CD8-positive, alpha-beta memory T cell (primary cell): Measurements from ENCODE around the gene CA12. TPM values are rescaled to one million over a fixed set of nuclear protein-coding genes. Genes with fewer than 3 reads are reported as not detected.

Experiments
- CTCF ChIA-PET: fragments of 350-600 bp; sonication (Branson Sonifier 250); formaldehyde crosslinking; loops from one replicate; lab custom pipeline; 2021; ENCODE audit warnings: antibody characterized with exemption; lab: Charles Lee
- POLR2A ChIA-PET: fragments of 350-600 bp; sonication (Branson Sonifier 250); formaldehyde crosslinking; loops from one replicate; lab custom pipeline; 2021; ENCODE audit warnings: antibody characterized with exemption; lab: Charles Lee
- DNase-seq, 5 donors: peaks; one replicate each; pipeline versions ENCODE4 v3.0.0 to v3.0.0-alpha.2; 2020 to 2022; ENCODE audit warnings: mixed read lengths in 1 of 5
- H3K27ac ChIP-seq: one replicate; pipeline ENCODE4 v1.7.0; 2013; ENCODE audit warnings: low read depth, mild to moderate bottlenecking, low read length, moderate library complexity
- H3K27me3 ChIP-seq: 2 replicates; pipeline ENCODE4 v1.7.0; 2013; ENCODE audit warnings: low read length, mild to moderate bottlenecking; ENCODE audit not compliant: insufficient read depth, poor library complexity, severe bottlenecking
- H3K36me3 ChIP-seq: 2 replicates; pipeline ENCODE4 v1.7.0; 2013; ENCODE audit warnings: mild to moderate bottlenecking, low read length, moderate library complexity; ENCODE audit not compliant: insufficient read depth
- H3K4me1 ChIP-seq: 2 replicates; pipeline ENCODE4 v1.7.0; 2013; ENCODE audit warnings: mild to moderate bottlenecking, low read length, moderate library complexity; ENCODE audit not compliant: insufficient read depth
- H3K4me3 ChIP-seq: 2 replicates; pipeline ENCODE4 v1.7.0; 2013; ENCODE audit warnings: mild to moderate bottlenecking, low read length
- H3K9me3 ChIP-seq: 2 replicates; pipeline ENCODE4 v1.7.0; 2013; ENCODE audit warnings: mild to moderate bottlenecking, low read length
- H3K27ac Mint-ChIP-seq, 8 donors: one replicate each; pipeline ENCODE4 v1.8.0; 2020 to 2021; ENCODE audit warnings: mixed read lengths in 8 of 8, mild to moderate bottlenecking in 6 of 8, inconsistent platforms in 3 of 8, moderate library complexity in 3 of 8
- H3K27me3 Mint-ChIP-seq, 2 donors: one replicate each; pipeline ENCODE4 v1.8.0; 2020 to 2021; ENCODE audit warnings: mixed read lengths in 2 of 2, mild to moderate bottlenecking in 1 of 2, moderate library complexity in 1 of 2
- H3K36me3 Mint-ChIP-seq, 3 donors: one replicate each; pipeline ENCODE4 v1.8.0; 2020 to 2021; ENCODE audit warnings: mixed read lengths in 3 of 3, inconsistent platforms in 1 of 3, mild to moderate bottlenecking in 1 of 3
- H3K4me1 Mint-ChIP-seq, 3 donors: one replicate each; pipeline ENCODE4 v1.8.0; 2020 to 2021; ENCODE audit warnings: mixed read lengths in 3 of 3, inconsistent platforms in 1 of 3, mild to moderate bottlenecking in 1 of 3
- H3K4me3 Mint-ChIP-seq, 7 donors: one replicate each; pipeline ENCODE4 v1.8.0; 2020 to 2021; ENCODE audit warnings: mixed read lengths in 7 of 7, mild to moderate bottlenecking in 6 of 7, moderate library complexity in 4 of 7, inconsistent platforms in 2 of 7
- H3K9me3 Mint-ChIP-seq, 5 donors: one replicate each; pipeline ENCODE4 v1.8.0; 2020 to 2022; ENCODE audit warnings: mixed read lengths in 5 of 5, mild to moderate bottlenecking in 3 of 5, moderate library complexity in 2 of 5, inconsistent platforms in 1 of 5
- polyA plus RNA-seq: library from polyadenylated mRNA; unstranded; fragments of 300-500 nt; fragmentation: Illumina TruSeq; gene quantifications from one replicate; pipeline ENCODE4 v1.2.3, GENCODE V29; 2021
- total RNA-seq, 2 experiments: library from RNA; stranded (reverse); gene quantifications; one replicate each; pipeline ENCODE4 v1.2.3, GENCODE V29; 2021

The CA12 gene
- total and polyA plus RNA-seq, 3 experiments from 2014 or later, result 0.08 TPM; not detected in 2

GRCh38 chr15:63310646-63311045 is 71.0 kb downstream of the CA12 start:
- ChIA-PET CTCF (no interaction called here), POLR2A (no interaction called here)
- H3K4me3 Mint-ChIP-seq, result no peak overlapping the region
- Histone ChIP-seq H3K27ac (no peak overlapping the region), H3K36me3 (peaks cover 5% of the 10 kb centered on the region), H3K4me1 (no peaks in the 10 kb centered on the region), H3K9me3 (no peaks in the 10 kb centered on the region), H3K4me3 (no peak overlapping the region), H3K27me3 (no peaks in the 10 kb centered on the region)
- no peaks in the 10 kb centered on the region for H3K4me1 Mint-ChIP-seq
- H3K36me3 Mint-ChIP-seq, result peaks cover 7 to 15% (median 12%) of the 10 kb centered on the region in 3 donors
- DNase-seq, result no peak
- no peak overlapping the region for H3K27ac Mint-ChIP-seq
- no peaks in the 10 kb centered on the region for H3K27me3 Mint-ChIP-seq
- no peaks in the 10 kb centered on the region for H3K9me3 Mint-ChIP-seq

DNA sequence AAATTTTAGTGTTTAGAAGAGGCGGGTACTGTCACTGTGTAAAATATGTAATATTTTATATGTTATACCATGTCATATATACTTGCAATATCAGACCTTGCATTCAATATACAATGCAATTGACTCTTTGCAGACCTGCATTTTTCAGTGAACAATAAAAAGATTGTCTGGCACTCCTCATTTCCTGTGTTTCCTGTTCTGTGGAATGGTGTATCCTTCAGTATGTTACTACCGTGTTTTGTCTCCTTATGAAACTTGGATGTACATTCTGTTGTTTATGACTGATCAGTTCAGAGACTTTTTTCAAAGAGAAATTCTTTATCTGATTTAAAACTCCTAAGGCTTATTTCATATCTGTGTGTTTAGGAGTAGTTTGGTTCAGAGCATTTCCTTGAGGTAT is 72.7 kb downstream of the CA12 start:
- Mint-ChIP-seq H3K9me3 (no peaks in the 10 kb centered on the region), H3K4me1 (no peaks in the 10 kb centered on the region), H3K27ac (no peak overlapping the region), H3K4me3 (no peak overlapping the region), H3K27me3 (no peaks in the 10 kb centered on the region), H3K36me3 (peaks cover 12 to 30% (median 23%) of the 10 kb centered on the region in 3 donors)
- Histone ChIP-seq H3K4me1 (no peaks in the 10 kb centered on the region), H3K9me3 (no peaks in the 10 kb centered on the region), H3K36me3 (peaks cover 7% of the 10 kb centered on the region), H3K4me3 (no peak overlapping the region), H3K27ac (no peak overlapping the region), H3K27me3 (no peaks in the 10 kb centered on the region)
- ChIA-PET CTCF (no interaction called here), POLR2A (no interaction called here)
- DNase-seq, result no peak

GRCh38 chr15:63308491-63308890 is 73.2 kb downstream of the CA12 start:
- Mint-ChIP-seq H3K36me3 (peaks cover 12 to 32% (median 25%) of the 10 kb centered on the region in 3 donors), H3K27me3 (no peaks in the 10 kb centered on the region), H3K4me1 (no peaks in the 10 kb centered on the region), H3K9me3 (no peaks in the 10 kb centered on the region), H3K4me3 (no peak overlapping the region), H3K27ac (no peak overlapping the region)
- Histone ChIP-seq H3K27ac (no peak overlapping the region), H3K4me3 (no peak overlapping the region), H3K36me3 (peaks cover 7% of the 10 kb centered on the region), H3K9me3 (no peaks in the 10 kb centered on the region), H3K4me1 (no peaks in the 10 kb centered on the region), H3K27me3 (no peaks in the 10 kb centered on the region)
- ChIA-PET CTCF (interaction anchor here (1.5 kb wide), 1 partner anchor 31 kb away, joined by 3 read pairs; no protein-coding TSS in a partner anchor), POLR2A (no interaction called here)
- no peak for DNase-seq

DNA sequence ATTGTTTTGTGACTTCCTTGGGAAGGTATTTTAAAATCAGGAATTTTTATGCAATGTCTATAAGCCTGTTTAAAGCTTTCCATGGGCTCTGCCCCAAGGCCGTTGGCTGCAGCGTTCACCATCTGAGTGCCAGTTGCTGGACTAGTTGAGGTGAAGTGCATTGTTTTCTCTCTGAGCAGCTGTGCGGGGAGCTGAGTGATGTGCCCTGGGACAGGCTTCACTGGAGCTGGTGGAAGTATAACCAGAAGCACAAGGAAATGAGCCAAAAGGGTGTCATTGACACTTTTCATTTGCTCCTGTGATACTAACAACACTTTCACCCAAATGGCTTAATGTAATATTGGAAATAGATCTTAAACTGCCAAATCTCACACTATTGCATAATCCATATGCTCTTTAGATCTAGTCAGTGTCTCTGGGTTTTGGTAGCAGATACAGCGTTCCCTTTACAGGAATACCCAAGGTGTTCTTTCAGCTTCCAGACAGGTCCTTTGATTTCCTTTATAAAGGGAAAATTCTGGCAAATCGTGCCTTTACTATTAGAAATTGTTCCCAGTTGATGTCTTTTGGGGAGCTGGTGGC is 75.1 kb downstream of the CA12 start:
- ChIA-PET POLR2A (no interaction called here), CTCF (interaction anchor here (0.8 kb wide), 1 partner anchor 10 kb away, joined by 3 read pairs; no protein-coding TSS in a partner anchor)
- Histone ChIP-seq H3K4me1 (no peaks in the 10 kb centered on the region), H3K27ac (no peak overlapping the region), H3K9me3 (no peaks in the 10 kb centered on the region), H3K4me3 (no peak overlapping the region), H3K27me3 (no peaks in the 10 kb centered on the region), H3K36me3 (peaks cover 7% of the 10 kb centered on the region)
- Mint-ChIP-seq H3K4me1 (no peaks in the 10 kb centered on the region), H3K36me3 (peaks cover 24 to 49% (median 38%) of the 10 kb centered on the region in 3 donors), H3K4me3 (no peak overlapping the region), H3K9me3 (no peaks in the 10 kb centered on the region), H3K27me3 (no peaks in the 10 kb centered on the region), H3K27ac (no peak overlapping the region)
- DNase-seq, result no peak

DNA sequence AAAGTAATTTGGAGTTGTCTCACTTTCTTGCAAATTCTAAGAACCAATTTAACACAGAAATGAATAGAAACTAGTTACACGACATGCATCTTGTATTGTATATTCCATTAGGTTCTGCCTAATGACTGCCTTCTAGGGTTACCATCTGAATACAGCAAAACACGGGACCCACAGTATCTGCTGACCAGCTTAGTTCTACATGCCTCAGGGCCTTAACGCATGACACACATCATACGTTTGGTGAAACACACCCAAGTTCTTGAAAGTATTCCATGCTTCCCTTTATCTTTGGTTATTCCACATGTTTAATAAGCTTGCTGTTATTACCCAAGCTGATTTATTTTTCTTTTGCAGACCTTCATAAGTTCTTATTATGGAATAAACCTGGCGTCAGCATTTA is 76.4 kb downstream of the CA12 start:
- ChIA-PET POLR2A (no interaction called here), CTCF (no interaction called here)
- H3K36me3 Mint-ChIP-seq, result peaks cover 27 to 59% (median 36%) of the 10 kb centered on the region in 3 donors
- no peaks in the 10 kb centered on the region for H3K27me3 Mint-ChIP-seq
- no peak overlapping the region for H3K27ac Mint-ChIP-seq
- no peaks in the 10 kb centered on the region for H3K4me1 ChIP-seq
- DNase-seq, result no peak
- no peak overlapping the region for H3K27ac ChIP-seq
- H3K27me3 ChIP-seq, result no peaks in the 10 kb centered on the region
- no peaks in the 10 kb centered on the region for H3K4me1 Mint-ChIP-seq
- H3K36me3 ChIP-seq, result peaks cover 13% of the 10 kb centered on the region
- H3K9me3 ChIP-seq, result no peaks in the 10 kb centered on the region
- H3K4me3 ChIP-seq, result no peak overlapping the region
- no peak overlapping the region for H3K4me3 Mint-ChIP-seq
- H3K9me3 Mint-ChIP-seq, result no peaks in the 10 kb centered on the region

DNA sequence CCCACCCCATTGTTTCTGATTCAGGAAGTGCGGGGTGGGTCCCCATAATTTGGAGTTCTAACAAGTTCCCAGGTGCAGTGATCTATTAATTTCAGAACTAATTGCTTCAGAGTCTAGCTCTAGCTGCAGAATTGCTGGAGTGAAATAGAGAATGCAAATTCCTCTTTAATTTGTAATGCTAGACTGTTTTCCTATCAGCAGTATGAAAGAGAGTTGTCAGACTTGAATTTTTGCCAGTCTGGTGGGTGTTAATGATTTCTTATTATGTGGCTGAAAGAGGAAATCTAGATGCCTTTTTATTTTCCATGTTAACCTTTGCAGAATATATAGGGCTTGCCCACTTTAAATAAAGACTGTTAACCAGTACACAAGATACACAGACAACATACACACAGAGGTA is 80.6 kb downstream of the CA12 start:
- H3K9me3 Mint-ChIP-seq, result no peaks in the 10 kb centered on the region
- H3K4me1 Mint-ChIP-seq, result peaks cover 3 to 5% (median 4%) of the 10 kb centered on the region in 3 donors
- Histone ChIP-seq H3K36me3 (peaks cover 13% of the 10 kb centered on the region), H3K27ac (no peak overlapping the region), H3K4me1 (no peaks in the 10 kb centered on the region), H3K27me3 (no peaks in the 10 kb centered on the region), H3K9me3 (no peaks in the 10 kb centered on the region), H3K4me3 (no peak overlapping the region)
- POLR2A ChIA-PET, result no interaction called here
- no peak for DNase-seq
- no peaks in the 10 kb centered on the region for H3K27me3 Mint-ChIP-seq
- CTCF ChIA-PET, result no interaction called here
- H3K4me3 Mint-ChIP-seq, result no peak overlapping the region
- peaks cover 24 to 75% (median 34%) of the 10 kb centered on the region in 3 donors for H3K36me3 Mint-ChIP-seq
- H3K27ac Mint-ChIP-seq, result no peak overlapping the region

DNA sequence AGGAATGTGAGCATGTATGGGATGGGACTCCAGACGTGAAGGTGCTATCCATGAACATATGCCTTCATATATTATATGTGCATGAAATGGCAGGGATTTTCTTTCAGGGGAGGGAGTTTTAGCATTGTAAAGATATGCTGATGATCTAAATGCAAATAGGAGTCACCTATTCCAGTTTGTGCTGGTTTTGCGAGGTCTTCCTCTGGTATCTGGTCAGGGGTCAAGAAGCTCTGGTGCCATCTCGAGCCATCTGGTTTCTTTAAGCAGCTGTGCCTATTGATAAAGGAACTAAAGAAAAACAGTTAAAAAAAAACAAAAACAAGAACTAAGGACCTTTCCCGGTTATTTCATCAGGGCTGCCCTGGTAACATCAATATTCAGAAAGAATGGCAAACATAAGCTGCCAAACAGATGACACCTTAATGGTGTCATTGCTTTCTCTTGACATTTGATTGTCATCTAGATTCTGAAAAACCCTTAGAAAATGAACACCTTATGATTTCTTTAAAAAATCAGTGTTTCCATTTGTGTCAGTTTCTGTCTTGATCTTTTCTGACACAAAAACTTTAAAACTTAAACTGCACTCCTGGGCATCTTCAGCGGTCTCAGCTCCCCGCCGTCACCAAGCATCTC is 81.6 kb downstream of the CA12 start:
- Histone ChIP-seq H3K27ac (no peak overlapping the region), H3K27me3 (no peaks in the 10 kb centered on the region), H3K4me1 (no peaks in the 10 kb centered on the region), H3K9me3 (no peaks in the 10 kb centered on the region), H3K36me3 (peaks cover 7% of the 10 kb centered on the region), H3K4me3 (no peak overlapping the region)
- no peaks in the 10 kb centered on the region for H3K27me3 Mint-ChIP-seq
- peaks cover 23 to 75% (median 27%) of the 10 kb centered on the region in 3 donors for H3K36me3 Mint-ChIP-seq
- CTCF ChIA-PET, result no interaction called here
- no peaks in the 10 kb centered on the region for H3K9me3 Mint-ChIP-seq
- no peak for DNase-seq
- H3K4me3 Mint-ChIP-seq, result no peak overlapping the region
- POLR2A ChIA-PET, result no interaction called here
- H3K27ac Mint-ChIP-seq, result peak overlapping the region in 1 of 8 donors; percentile 22
- H3K4me1 Mint-ChIP-seq, result peaks cover 3 to 13% (median 12%) of the 10 kb centered on the region in 3 donors

DNA sequence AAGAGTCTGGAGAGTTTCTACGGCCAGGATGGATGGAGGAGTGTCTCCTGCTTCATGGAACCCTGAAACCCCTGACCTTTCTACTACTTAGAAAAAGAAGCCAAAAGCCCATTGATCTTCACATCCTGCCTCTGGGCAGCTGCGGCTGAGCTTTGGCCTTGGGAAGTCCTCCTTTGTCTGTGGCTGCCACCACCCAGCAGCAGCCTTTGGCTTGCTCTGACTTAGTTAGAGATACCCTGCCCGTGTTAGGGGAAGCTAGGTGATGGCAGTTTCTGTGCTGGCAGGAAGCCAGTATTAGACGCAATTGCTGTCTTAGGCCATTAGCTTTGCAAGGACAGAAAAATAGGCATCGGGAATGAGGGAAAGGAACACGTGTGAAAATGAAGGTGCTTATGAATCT is 85.5 kb downstream of the CA12 start:
- no peaks in the 10 kb centered on the region for H3K4me1 ChIP-seq
- Mint-ChIP-seq H3K36me3 (peaks cover 7 to 74% (median 10%) of the 10 kb centered on the region in 3 donors), H3K27me3 (no peaks in the 10 kb centered on the region), H3K27ac (peak overlapping the region in 7 of 8 donors; percentile 6 to 98 (median 94)), H3K4me1 (peaks cover 3 to 13% (median 12%) of the 10 kb centered on the region in 3 donors), H3K9me3 (no peaks in the 10 kb centered on the region), H3K4me3 (peak overlapping the region in 4 of 7 donors; percentile 4 to 76 (median 46))
- H3K27me3 ChIP-seq, result no peaks in the 10 kb centered on the region
- ChIA-PET CTCF (no interaction called here), POLR2A (no interaction called here)
- H3K9me3 ChIP-seq, result no peaks in the 10 kb centered on the region
- H3K36me3 ChIP-seq, result peaks cover 6% of the 10 kb centered on the region
- no peak overlapping the region for H3K27ac ChIP-seq
- peak in 2 of 5 donors; percentile 7 to 26 for DNase-seq
- no peak overlapping the region for H3K4me3 ChIP-seq
